ENCODE measurements around the gene CD3E. TPM values are rescaled to one million over a fixed set of nuclear protein-coding genes. Genes with fewer than 3 reads are reported as not detected.

CD3E gene
- total and polyA plus RNA-seq, 2 of the 8 experiments (the other 6 are each of a cell fraction or from before 2014, with no cell fraction given) = not detected

DNA sequence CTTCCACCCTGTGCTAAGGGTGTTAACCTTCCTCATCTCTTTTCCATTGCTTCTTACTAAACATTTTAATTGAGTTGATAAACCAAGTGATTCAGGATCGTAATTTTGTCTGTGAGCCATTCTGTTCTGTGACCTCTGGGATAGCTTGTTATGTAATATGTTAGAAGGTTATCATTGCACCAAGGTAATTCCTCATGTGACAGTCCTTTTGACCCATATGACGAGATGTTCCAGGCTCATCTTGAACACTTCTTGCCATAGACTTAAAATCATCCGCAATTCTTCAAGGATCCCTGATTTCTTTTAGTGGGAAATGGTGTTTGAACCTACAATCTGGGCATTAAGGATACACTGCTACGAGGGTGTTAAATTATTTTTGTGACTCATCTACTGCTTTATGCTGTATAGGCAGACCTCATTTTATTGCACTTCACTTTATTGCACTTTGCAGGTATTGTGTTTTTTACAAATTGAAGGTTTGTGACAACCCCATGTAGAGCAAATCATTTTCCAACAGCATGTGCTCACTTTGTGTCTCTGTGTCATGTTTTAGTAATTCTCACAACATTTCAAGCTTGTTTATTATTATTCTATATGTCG, 21.4 kb upstream of the CD3E start (continued):
- TF ChIP-seq CHD7 (IDR thresholded peaks at IDR 0.05; ENCODE audit: insufficient replicate concordance, low read length) (no peak), NRF1 (IDR thresholded peaks at IDR 0.05; ENCODE audit: low read depth, low read length) (no peak), RFX5 (IDR thresholded peaks at IDR 0.05; ENCODE audit: borderline replicate concordance, low read depth, low read length) (no peak)

Data from H1 (cell line).